Cerebellar cortex (tissue), 1 donor: ENCODE results near the gene DDX6.
"Not testable (repeated sequence)": the region's sequence is repeated elsewhere in the genome, so short reads cannot be mapped to it uniquely, and the experiment has no call there.

Source experiments
- DNase-seq: peaks from one replicate; pipeline ENCODE4 v3.0.0-alpha.2; 2015; ENCODE audit warnings: low spot score

DDX6 gene

GRCh38 chr11:118791111-118791960 is at the start of gene DDX6:
Gene DDX6, minus strand, starts transcription at chr11:118791164. Its CDS starts 4,913 bp downstream, at chr11:118786251.
- DNase-seq = peak; percentile 85

DNA sequence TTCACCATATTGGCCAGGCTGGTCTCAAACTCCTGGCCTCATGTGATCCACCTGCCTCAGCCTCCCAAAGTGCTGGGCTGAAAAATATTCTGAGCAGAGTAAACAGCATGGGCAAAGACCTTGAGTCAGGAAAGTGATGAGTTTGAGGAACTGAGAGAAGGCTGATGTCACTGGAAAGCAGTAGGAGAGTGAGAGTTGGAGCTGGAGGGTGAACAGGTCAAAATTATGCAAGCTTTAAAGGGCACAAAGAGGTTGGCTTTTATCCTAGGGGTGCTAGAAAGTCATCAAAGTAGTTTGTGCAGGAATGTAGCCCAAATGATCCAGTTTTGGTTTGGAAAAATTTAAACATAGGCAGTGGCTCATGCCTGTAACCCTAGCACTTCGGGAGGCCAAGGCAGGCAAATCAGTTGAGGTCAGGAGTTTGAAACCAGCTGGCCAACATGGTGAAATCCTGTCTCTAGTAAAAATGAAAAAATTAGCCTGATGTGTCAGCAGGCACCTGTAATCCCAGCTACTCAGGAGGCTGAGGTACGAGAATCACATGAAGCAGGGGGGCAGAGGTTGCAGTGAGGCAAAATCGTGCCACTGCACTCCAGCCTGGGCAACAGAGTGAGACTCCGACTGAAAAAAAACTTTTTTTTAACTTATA is 48.1 kb upstream of the DDX6 start:
- DNase-seq = no peak

- no peak for DNase-seq
These were observed 46.9 kb upstream of the DDX6 start for GRCh38 chr11:118837868-118838267.

GRCh38 chr11:118834427-118835028 is 43.6 kb upstream of the DDX6 start:
- no peak for DNase-seq

GRCh38 chr11:118827118-118827517 is 36.2 kb upstream of the DDX6 start:
- DNase-seq = no peak

DNA sequence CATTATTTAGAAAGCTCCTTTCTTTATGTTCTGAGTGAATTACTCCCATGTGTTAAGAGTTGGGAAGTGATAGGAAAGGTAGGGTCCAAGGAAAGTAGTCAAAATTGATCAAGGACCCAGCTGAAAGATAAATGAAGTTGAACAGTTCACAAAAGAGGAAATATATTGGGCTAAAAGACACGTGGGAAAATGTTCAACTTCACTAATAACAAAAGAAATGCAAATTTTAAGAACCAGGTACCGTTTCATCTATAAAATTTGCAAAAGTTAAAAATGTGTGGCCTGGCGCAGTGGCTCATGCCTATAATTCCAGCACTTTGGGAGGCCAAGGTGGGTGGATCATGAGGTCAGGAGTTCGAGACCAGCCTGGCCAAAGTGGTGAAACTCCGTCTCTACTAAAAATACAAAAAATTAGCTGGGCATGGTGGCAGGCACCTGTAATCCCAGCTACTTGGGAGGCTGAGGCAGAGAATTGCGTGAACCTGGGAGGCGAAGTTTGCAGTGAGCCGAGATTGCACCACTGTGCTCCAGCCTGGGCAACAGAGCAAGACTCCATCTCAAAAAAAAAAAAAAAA is 32.1 kb upstream of the DDX6 start:
- DNase-seq = not testable (repeated sequence)

- peak; percentile 96 for DNase-seq
These were observed 29.7 kb upstream of the DDX6 start for GRCh38 chr11:118820412-118821357.

- not testable (repeated sequence) for DNase-seq
These were observed 29.0 kb upstream of the DDX6 start for GRCh38 chr11:118820025-118820379.

- DNase-seq = peak; percentile 8
These were observed 28.5 kb upstream of the DDX6 start for GRCh38 chr11:118819334-118820024.

DNA sequence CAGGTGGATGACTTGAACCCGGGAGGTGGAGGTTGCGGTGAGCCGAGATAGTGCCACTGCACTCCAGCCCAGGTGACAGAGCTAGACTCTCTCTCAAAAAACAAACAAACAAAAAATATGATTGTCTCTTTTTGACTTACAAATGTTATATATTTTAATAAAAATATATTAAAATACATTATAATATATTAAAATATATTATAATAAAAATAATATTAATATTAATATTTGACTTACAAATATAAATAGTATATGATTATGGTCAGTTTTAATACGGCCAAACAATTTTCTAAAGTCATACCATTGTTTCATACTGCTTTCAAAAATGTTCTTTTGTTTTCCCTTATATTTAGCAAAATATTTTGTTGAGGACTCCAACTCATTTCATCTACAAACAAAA is 27.2 kb upstream of the DDX6 start:
- no peak for DNase-seq

GRCh38 chr11:118813551-118813950 is 22.6 kb upstream of the DDX6 start:
- DNase-seq = no peak

DNA sequence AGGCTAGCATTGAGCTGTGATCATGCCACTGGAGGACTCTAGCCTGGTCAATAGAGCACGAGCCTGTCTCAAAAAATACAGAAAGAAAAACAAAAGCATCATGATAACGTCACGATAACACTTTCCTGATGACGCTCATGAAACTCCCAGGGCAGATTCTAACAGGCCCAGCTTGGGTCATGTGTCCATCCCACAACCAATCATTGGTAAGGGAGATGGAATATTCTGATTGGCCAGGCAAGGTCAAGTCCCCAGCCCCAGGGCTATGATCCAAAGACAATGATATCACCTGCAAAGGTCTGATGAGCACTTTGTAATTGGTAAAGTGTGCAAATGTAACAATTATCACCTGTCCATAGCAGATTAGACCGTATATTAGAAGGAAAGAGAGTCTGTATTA is 21.5 kb upstream of the DDX6 start:
- DNase-seq = no peak

GRCh38 chr11:118807800-118808778 is 17.1 kb upstream of the DDX6 start:
- DNase-seq = no peak

DNA sequence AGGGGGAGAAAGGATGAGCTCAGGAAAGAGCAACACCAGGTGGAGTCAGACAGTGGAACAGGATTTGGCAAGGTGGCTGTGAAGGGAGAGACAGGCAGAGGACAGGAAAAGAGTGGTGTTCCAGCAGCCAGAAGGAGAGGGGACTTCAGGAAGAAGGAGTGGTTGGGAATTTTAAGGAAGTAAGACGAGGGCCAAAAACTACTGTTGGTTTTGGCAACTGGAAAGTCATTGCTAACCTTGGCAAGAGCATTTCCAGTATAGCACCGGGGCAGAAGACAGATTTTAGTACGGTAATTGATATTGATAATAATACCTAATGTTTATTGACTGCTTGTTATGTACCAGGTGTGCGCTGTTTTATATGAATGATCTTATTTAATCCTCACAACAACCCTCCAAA is 15.4 kb upstream of the DDX6 start:
- DNase-seq = no peak

DNA sequence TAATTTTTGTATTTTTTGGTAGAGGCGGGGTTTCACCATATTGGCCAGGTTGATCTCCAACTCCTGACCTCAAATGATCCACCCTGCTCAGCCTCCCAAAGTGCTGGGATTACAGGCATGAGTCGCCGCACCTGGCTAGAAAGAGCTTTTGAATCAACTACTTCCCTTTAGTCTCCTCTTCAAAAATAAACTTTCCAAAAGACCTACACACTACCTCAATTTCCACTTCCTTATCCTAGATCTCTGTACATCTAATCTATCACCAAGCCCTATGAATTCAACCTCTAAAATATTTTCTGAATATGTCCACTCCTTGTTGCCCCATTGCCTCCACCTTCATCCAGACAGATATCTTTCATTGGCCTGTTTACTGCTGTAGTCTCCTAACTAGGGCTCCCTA is 13.1 kb upstream of the DDX6 start:
- DNase-seq = no peak

GRCh38 chr11:118799372-118799771 is 8.4 kb upstream of the DDX6 start:
- DNase-seq = no peak

- no peak for DNase-seq
These were observed 6.5 kb upstream of the DDX6 start for GRCh38 chr11:118797510-118797909.

DNA sequence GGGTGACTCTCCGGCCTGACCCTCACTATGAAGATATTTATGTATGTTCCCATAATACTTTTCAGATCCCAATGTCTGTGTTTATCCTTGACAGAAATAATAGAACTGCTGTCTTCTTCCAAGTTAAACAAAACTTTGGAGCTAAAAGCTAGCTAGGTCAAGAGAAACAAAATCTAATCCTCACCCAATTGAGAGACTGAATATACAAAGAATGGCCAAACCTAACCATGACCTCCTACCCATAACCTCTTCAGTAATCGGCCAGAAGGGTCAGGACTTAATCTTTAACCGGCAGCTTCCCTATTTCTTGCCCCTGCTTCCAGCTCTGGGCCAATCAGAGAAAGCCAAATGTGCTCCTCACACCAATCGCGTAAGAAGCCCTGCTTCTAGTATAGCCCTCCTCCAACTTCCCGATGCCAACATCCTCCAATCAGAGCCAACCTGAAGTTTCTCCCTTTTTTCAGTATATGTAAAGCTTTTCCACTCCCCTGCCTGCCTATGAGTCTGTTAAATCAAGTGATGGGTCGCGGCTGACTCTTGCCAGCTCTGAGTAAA is 1.7 kb upstream of the DDX6 start:
- DNase-seq = peak; percentile 94

DNA sequence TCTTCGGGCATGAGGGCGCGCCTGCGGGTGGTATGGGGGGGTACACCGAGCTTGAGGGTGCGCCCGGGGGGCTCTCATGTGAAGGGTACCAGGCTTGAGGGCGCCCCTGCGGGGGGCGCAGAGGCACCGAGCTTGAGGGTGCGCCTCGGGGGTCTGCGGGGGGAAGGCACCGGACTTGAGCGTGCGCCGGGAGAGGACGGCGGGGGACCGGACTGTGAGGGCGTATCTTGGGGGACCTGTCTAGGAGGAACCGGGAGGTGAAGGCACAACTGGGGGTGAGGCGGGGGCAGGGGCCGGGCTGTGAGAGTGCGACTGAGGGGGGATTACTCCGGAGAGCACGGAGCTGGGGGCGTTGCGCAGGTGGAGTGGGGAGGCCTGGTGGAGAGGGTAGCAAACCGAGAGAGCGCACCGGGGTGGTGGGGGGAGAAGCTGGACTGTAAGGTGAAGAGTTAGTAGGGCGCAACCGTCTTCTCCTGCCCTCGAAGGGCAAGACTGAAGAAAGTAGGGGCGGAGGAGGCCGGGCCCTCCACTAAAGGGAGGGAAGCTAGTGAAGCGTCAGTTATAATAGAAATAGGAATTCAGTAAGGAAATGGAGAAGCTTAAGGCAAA is 1.1 kb upstream of the DDX6 start:
- no peak for DNase-seq
